HepG2 (cell line): Measurements from ENCODE around the gene DHRS1. TPM values are rescaled to one million over a fixed set of nuclear protein-coding genes. Genes with fewer than 3 reads are reported as not detected.

Experiments used
- CHCHD3 ChIP-seq: sonication (generic); formaldehyde crosslinking; IDR thresholded peaks from 2 replicates; pipeline ENCODE4 v1.8.0; 2022; ENCODE audit warnings: mild to moderate bottlenecking, missing genetic modification reagents, moderate library complexity
- FOXJ3 ChIP-seq: sonication (generic); formaldehyde crosslinking; IDR thresholded peaks from 2 replicates; pipeline ENCODE4 v1.4.0; 2020; ENCODE audit warnings: missing genetic modification reagents, mild to moderate bottlenecking, borderline replicate concordance
- FOXO4 ChIP-seq: sonication (generic); formaldehyde crosslinking; conservative IDR thresholded peaks from 2 replicates; pipeline ENCODE4 v1.8.1; 2023; ENCODE audit warnings: missing genetic modification reagents
- GPN1 ChIP-seq: sonication (generic); formaldehyde crosslinking; IDR thresholded peaks from 2 replicates; pipeline ENCODE4 v1.5.1; 2020; ENCODE audit warnings: missing genetic modification reagents, borderline replicate concordance
- GTF3A ChIP-seq: sonication (generic); formaldehyde crosslinking; conservative IDR thresholded peaks from 2 replicates; pipeline ENCODE4 v1.4.0; 2020; ENCODE audit warnings: mild to moderate bottlenecking, missing genetic modification reagents
- KDM6A ChIP-seq: IDR thresholded peaks from 2 replicates; pipeline ENCODE4 v1.6.1; 2016; ENCODE audit warnings: low read depth
- MAFG ChIP-seq: sonication (generic); formaldehyde crosslinking; IDR thresholded peaks from 2 replicates; pipeline ENCODE4 v1.5.1; 2020; ENCODE audit warnings: mild to moderate bottlenecking, missing genetic modification reagents
- NFKB2 ChIP-seq: sonication (generic); formaldehyde crosslinking; IDR thresholded peaks from 2 replicates; pipeline ENCODE4 v1.4.0; 2020; ENCODE audit warnings: missing genetic modification reagents, borderline replicate concordance
- RARG ChIP-seq: sonication (generic); formaldehyde crosslinking; IDR thresholded peaks from 2 replicates; pipeline ENCODE4 v1.4.0; 2020; ENCODE audit warnings: low read depth, mild to moderate bottlenecking, missing genetic modification reagents
- TCF7L2 ChIP-seq: IDR thresholded peaks from 2 replicates; pipeline ENCODE4 v1.6.1; 2011; ENCODE audit warnings: mild to moderate bottlenecking, low read depth, low read length, moderate library complexity
- TFAP4 ChIP-seq: sonication (generic); IDR thresholded peaks from 2 replicates; pipeline ENCODE4 v1.6.1; 2016; ENCODE audit warnings: low read depth, borderline replicate concordance
- TMF1 ChIP-seq: sonication (generic); formaldehyde crosslinking; IDR thresholded peaks from 2 replicates; pipeline ENCODE4 v1.8.1; 2022; ENCODE audit warnings: low read depth, missing genetic modification reagents
- ZBTB38 ChIP-seq: sonication (generic); formaldehyde crosslinking; IDR thresholded peaks from 2 replicates; pipeline ENCODE4 v1.5.1; 2020; ENCODE audit warnings: mild to moderate bottlenecking, missing genetic modification reagents
- ZMAT3 ChIP-seq: sonication (generic); formaldehyde crosslinking; conservative IDR thresholded peaks from 2 replicates; pipeline ENCODE4 v1.7.0; 2021; ENCODE audit warnings: missing genetic modification reagents
- ZNF136 ChIP-seq: sonication (generic); formaldehyde crosslinking; IDR thresholded peaks from 2 replicates; pipeline ENCODE4 v1.8.1; 2022; ENCODE audit warnings: low read depth, mild to moderate bottlenecking, moderate library complexity, missing genetic modification reagents
- ZNF343 ChIP-seq: sonication (generic); formaldehyde crosslinking; IDR thresholded peaks from 2 replicates; pipeline ENCODE4 v1.4.0; 2020; ENCODE audit warnings: mild to moderate bottlenecking, missing genetic modification reagents
- ZNF383 ChIP-seq: sonication (generic); formaldehyde crosslinking; IDR thresholded peaks from 2 replicates; pipeline ENCODE4 v1.4.0; 2020; ENCODE audit warnings: missing genetic modification reagents, mild to moderate bottlenecking, borderline replicate concordance
- ZNF552 ChIP-seq: sonication (generic); formaldehyde crosslinking; IDR thresholded peaks from 2 replicates; pipeline ENCODE4 v1.9.0; 2022; ENCODE audit warnings: missing genetic modification reagents, mild to moderate bottlenecking, borderline replicate concordance
- ZSCAN21 ChIP-seq: sonication (generic); formaldehyde crosslinking; IDR thresholded peaks from 2 replicates; pipeline ENCODE4 v1.8.0; 2022; ENCODE audit warnings: mild to moderate bottlenecking, missing genetic modification reagents, moderate library complexity, borderline replicate concordance
- polyA plus RNA-seq, 8 experiments: library from polyadenylated mRNA; depleted of rRNA in 3 of 8; stranded (reverse) in 7 of 8; unstranded in 1 of 8; fragments of >200 nt; fragmentation: Illumina TruSeq in 4 of 8; extraction: Trizol in 4 of 8; gene quantifications; 2 replicates each; pipeline versions ENCODE4 v1.2.1 to v1.2.3, GENCODE V29; 2011 to 2016; ENCODE audit warnings: low read depth in 4 of 8, missing spikeins in 1 of 8, mixed read lengths in 1 of 8; ENCODE audit not compliant: insufficient read depth in 1 of 8
- total RNA-seq, 5 experiments: library from RNA; depleted of rRNA; stranded (reverse); fragments of >200 nt; fragmentation: Illumina TruSeq; extraction: Trizol; gene quantifications; 2 replicates each; pipeline ENCODE4 v1.2.3, GENCODE V29; 2016; ENCODE audit warnings: low read depth in 1 of 5
- TF ChIP-seq, protein P1 (sequence below): sonication (generic); formaldehyde crosslinking; IDR thresholded peaks from 2 replicates; pipeline ENCODE4 v1.4.0; 2020; ENCODE audit warnings: mild to moderate bottlenecking, missing genetic modification reagents, borderline replicate concordance
- TF ChIP-seq, protein P2 (sequence below): IDR thresholded peaks from 2 replicates; pipeline ENCODE4 v1.6.1; 2012; ENCODE audit warnings: inconsistent platforms

Gene DHRS1
- total and polyA plus RNA-seq, 2 of the 13 experiments (the other 11 are each of a cell fraction or from before 2014, with no cell fraction given): 49.8 to 60.8 TPM

DNA sequence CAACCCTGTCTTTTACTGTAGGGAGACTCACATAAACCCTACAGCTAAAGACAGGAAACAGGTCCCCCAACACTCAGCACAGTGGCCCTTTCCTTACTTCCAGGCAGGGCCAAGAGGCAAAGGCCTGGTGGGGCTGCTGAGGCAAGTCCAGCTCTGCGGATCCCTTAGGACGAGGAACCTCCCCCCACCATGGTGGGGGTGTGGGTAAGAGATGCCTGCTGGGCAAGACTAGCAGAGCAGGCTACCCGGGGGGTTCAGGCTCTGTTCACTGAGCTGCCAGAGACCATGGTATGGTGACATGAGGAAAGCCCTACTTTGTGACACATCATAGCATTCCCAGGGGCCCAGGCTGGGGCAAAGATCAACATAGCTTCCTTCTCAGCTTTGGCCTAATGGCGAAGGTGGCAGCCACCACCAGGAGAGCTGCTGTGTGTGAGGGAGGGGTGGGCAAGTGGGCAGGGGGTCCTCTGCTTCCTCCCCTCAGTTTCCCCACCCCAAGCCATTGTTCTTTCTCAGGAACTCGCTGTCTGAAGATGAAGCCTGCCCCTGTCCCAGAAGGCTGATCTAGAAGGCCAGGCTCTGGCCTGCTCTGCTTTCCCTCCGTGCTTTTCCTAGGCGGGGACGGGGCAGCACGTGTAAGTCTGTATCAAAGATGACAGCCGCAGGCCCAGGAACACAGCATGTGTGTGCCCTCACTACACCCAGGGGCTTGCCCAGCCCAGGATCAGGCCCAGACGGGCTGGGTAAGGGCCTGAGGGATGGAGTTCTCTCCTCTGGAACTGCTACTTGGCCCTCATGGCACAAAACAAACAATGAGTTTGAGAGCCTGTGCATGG, 47.1 kb downstream of the DHRS1 start (continued):
- TF ChIP-seq ZSCAN21 (CRISPR knock-in tag): peak; percentile 54; the same call in 1 of the 2 replicates
- TF ChIP-seq ZNF552 (CRISPR knock-in tag): 0 out of 2 replicates have a peak, but pooled peaks have one; percentile 51
- no peak for TF ChIP-seq ZNF136 (CRISPR knock-in tag)
- peak; percentile 89 for TF ChIP-seq ZBTB38
- TF ChIP-seq ZNF383 (CRISPR knock-in tag): no peak
- no peak for TF ChIP-seq RARG
- TF ChIP-seq, protein P1, sequence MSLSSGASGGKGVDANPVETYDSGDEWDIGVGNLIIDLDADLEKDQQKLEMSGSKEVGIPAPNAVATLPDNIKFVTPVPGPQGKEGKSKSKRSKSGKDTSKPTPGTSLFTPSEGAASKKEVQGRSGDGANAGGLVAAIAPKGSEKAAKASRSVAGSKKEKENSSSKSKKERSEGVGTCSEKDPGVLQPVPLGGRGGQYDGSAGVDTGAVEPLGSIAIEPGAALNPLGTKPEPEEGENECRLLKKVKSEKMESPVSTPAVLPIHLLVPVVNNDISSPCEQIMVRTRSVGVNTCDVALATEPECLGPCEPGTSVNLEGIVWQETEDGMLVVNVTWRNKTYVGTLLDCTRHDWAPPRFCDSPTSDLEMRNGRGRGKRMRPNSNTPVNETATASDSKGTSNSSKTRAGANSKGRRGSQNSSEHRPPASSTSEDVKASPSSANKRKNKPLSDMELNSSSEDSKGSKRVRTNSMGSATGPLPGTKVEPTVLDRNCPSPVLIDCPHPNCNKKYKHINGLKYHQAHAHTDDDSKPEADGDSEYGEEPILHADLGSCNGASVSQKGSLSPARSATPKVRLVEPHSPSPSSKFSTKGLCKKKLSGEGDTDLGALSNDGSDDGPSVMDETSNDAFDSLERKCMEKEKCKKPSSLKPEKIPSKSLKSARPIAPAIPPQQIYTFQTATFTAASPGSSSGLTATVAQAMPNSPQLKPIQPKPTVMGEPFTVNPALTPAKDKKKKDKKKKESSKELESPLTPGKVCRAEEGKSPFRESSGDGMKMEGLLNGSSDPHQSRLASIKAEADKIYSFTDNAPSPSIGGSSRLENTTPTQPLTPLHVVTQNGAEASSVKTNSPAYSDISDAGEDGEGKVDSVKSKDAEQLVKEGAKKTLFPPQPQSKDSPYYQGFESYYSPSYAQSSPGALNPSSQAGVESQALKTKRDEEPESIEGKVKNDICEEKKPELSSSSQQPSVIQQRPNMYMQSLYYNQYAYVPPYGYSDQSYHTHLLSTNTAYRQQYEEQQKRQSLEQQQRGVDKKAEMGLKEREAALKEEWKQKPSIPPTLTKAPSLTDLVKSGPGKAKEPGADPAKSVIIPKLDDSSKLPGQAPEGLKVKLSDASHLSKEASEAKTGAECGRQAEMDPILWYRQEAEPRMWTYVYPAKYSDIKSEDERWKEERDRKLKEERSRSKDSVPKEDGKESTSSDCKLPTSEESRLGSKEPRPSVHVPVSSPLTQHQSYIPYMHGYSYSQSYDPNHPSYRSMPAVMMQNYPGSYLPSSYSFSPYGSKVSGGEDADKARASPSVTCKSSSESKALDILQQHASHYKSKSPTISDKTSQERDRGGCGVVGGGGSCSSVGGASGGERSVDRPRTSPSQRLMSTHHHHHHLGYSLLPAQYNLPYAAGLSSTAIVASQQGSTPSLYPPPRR (CRISPR knock-in tag): peak; percentile 52
- no peak for TF ChIP-seq ZNF343
- TF ChIP-seq TFAP4: no peak
- no peak for TF ChIP-seq MAFG
- TF ChIP-seq TCF7L2: no peak
- peak; percentile 40; the same call in 1 of the 2 replicates for TF ChIP-seq FOXJ3
- peak; percentile 24; the same call in 1 of the 2 replicates for TF ChIP-seq TMF1 (CRISPR knock-in tag)
- peak; percentile 84; the same call in 1 of the 2 replicates for TF ChIP-seq NFKB2 (CRISPR knock-in tag)
- peak; percentile 95 for TF ChIP-seq KDM6A (CRISPR knock-in tag)
- TF ChIP-seq GTF3A: no peak
- TF ChIP-seq GPN1: no peak
- peak; percentile 21 for TF ChIP-seq ZMAT3
- TF ChIP-seq CHCHD3 (CRISPR knock-in tag): no peak
- TF ChIP-seq FOXO4: no peak
- TF ChIP-seq, protein P2, sequence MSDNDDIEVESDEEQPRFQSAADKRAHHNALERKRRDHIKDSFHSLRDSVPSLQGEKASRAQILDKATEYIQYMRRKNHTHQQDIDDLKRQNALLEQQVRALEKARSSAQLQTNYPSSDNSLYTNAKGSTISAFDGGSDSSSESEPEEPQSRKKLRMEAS: peak; percentile 79
